Smooth muscle cell (in vitro differentiated cells): ENCODE data around the gene GDNF. TPM values are rescaled to one million over a fixed set of nuclear protein-coding genes. Genes with fewer than 3 reads are reported as not detected.
A peak's percentile ranks its signal among the peaks of the same experiment; 100 is the strongest.
"Not testable (repeated sequence)": the region's sequence is repeated elsewhere in the genome, so short reads cannot be mapped to it uniquely, and the experiment has no call there.

Experiments used
- DNase-seq: peaks from one replicate; lab custom pipeline; 2025; ENCODE audit not compliant: unreplicated experiment; lab: John Stamatoyannopoulos, UW
- H2AFZ ChIP-seq: fragments of 200-600 bp; sonication (generic); 2 replicates; pipeline ENCODE4 v1.6.0; 2016; ENCODE audit warnings: antibody characterized with exemption, low read depth, mild to moderate bottlenecking
- H3F3A ChIP-seq: fragments of 200-600 bp; sonication (generic); 2 replicates; pipeline ENCODE4 v1.6.0; 2017; ENCODE audit warnings: antibody characterized with exemption, low read depth
- H3K27ac ChIP-seq: fragments of 200-600 bp; sonication (generic); 2 replicates; pipeline ENCODE4 v1.5.1; 2016; ENCODE audit warnings: low read depth, mild to moderate bottlenecking
- H3K27me3 ChIP-seq: fragments of 200-600 bp; sonication (generic); 2 replicates; pipeline ENCODE4 v1.6.1; 2016; ENCODE audit warnings: low read depth, mild to moderate bottlenecking
- H3K36me3 ChIP-seq: fragments of 200-600 bp; sonication (generic); 2 replicates; pipeline ENCODE4 v1.5.1; 2016; ENCODE audit warnings: low read depth
- H3K4me1 ChIP-seq: fragments of 200-600 bp; sonication (generic); 2 replicates; pipeline ENCODE4 v1.5.1; 2016; ENCODE audit warnings: low read depth
- H3K4me2 ChIP-seq: fragments of 200-600 bp; sonication (generic); 2 replicates; pipeline ENCODE4 v1.6.0; 2016; ENCODE audit warnings: mild to moderate bottlenecking
- H3K4me3 ChIP-seq: fragments of 200-600 bp; sonication (generic); 2 replicates; pipeline ENCODE4 v1.5.1; 2016; ENCODE audit warnings: mild to moderate bottlenecking
- H3K79me2 ChIP-seq: fragments of 200-600 bp; sonication (generic); 2 replicates; pipeline ENCODE4 v1.6.0; 2016; ENCODE audit warnings: low read depth, mild to moderate bottlenecking
- H3K9ac ChIP-seq: fragments of 200-600 bp; sonication (generic); 2 replicates; pipeline ENCODE4 v1.6.0; 2016; ENCODE audit warnings: low read depth
- H3K9me3 ChIP-seq: fragments of 200-600 bp; sonication (generic); replicated peaks from 2 replicates; pipeline ENCODE4 v1.5.1; 2016; ENCODE audit warnings: low read depth
- H4K20me1 ChIP-seq: fragments of 200-600 bp; sonication (generic); 2 replicates; pipeline ENCODE4 v1.6.0; 2016; ENCODE audit warnings: low read depth
- CTCF ChIP-seq: fragments of 200-600 bp; sonication (generic); IDR thresholded peaks from 2 replicates; pipeline ENCODE4 v1.5.1; 2017; ENCODE audit warnings: borderline replicate concordance, mild to moderate bottlenecking, antibody characterized with exemption; ENCODE audit not compliant: insufficient read depth, poor library complexity, severe bottlenecking
- WGBS: methylation state at CpG from one replicate; pipeline ENCODE4 v1.1.7; 2016; ENCODE audit warnings: low lambda C conversion rate; 5-methylcytosine and 5-hydroxymethylcytosine counted together
- polyA plus RNA-seq: library from polyadenylated mRNA; unstranded; fragments of >200 nt; fragmentation: Nextera tagmentation; extraction: Ambion mirVana; gene quantifications from 2 replicates; pipeline ENCODE4 v1.2.1, GENCODE V29; 2016
- total RNA-seq: library from RNA; depleted of rRNA; stranded (reverse); fragments of >200 nt; gene quantifications from 2 replicates; pipeline ENCODE4 v1.2.3, GENCODE V29; 2014

The GDNF gene
- total and polyA plus RNA-seq, 2 experiments from 2014 or later, result 12.9 to 18.8 TPM

GRCh38 chr5:37799865-37800421 is 39.9 kb downstream of the GDNF start:
- Histone ChIP-seq H3K4me1 (no peaks in the 10 kb centered on the region), H2AFZ (no peak overlapping the region), H4K20me1 (no peaks in the 10 kb centered on the region), H3K27ac (no peak overlapping the region), H3K9me3 (no peaks in the 10 kb centered on the region), H3K27me3 (no peaks in the 10 kb centered on the region), H3K36me3 (no peaks in the 10 kb centered on the region), H3K4me2 (no peak overlapping the region), H3K79me2 (no peaks in the 10 kb centered on the region), H3K9ac (no peak overlapping the region), H3K4me3 (no peak overlapping the region), H3F3A (no peaks in the 10 kb centered on the region)
- DNase-seq, result no peak
- TF ChIP-seq CTCF, result no peak
- 96% methylated on average over 2 of the region's 2 CpGs for WGBS

GRCh38 chr5:37796435-37796834 is 43.4 kb downstream of the GDNF start:
- not testable (repeated sequence) for H3K9ac ChIP-seq, H3K4me3 ChIP-seq, H3K4me1 ChIP-seq, H3K27ac ChIP-seq, H3K27me3 ChIP-seq, H3K79me2 ChIP-seq, DNase-seq, H2AFZ ChIP-seq, H3K36me3 ChIP-seq, H3K4me2 ChIP-seq, H3F3A ChIP-seq, H4K20me1 ChIP-seq, H3K9me3 ChIP-seq
- WGBS, result 100% methylated on average over 1 of the region's 1 CpG

GRCh38 chr5:37795292-37795691 is 44.5 kb downstream of the GDNF start:
- not testable (repeated sequence) for H3K9ac ChIP-seq, H3K9me3 ChIP-seq, H3K4me2 ChIP-seq, H3K4me1 ChIP-seq, H3K4me3 ChIP-seq, H4K20me1 ChIP-seq, H3F3A ChIP-seq, DNase-seq, H3K27me3 ChIP-seq, H3K36me3 ChIP-seq, H2AFZ ChIP-seq, H3K79me2 ChIP-seq, H3K27ac ChIP-seq
- WGBS, result 87% methylated on average over 2 of the region's 2 CpGs

- no peak for TF ChIP-seq CTCF
- Histone ChIP-seq H3K4me3 (no peak overlapping the region), H4K20me1 (no peaks in the 10 kb centered on the region), H3K9ac (no peak overlapping the region), H3K4me2 (no peak overlapping the region), H3K36me3 (no peaks in the 10 kb centered on the region), H3F3A (no peaks in the 10 kb centered on the region), H3K79me2 (no peaks in the 10 kb centered on the region), H3K9me3 (no peaks in the 10 kb centered on the region), H3K27me3 (no peaks in the 10 kb centered on the region), H3K4me1 (no peaks in the 10 kb centered on the region), H3K27ac (peak overlapping the region; percentile 32), H2AFZ (no peak overlapping the region)
- 79% methylated on average over 2 of the region's 2 CpGs for WGBS
- no peak for DNase-seq
Measured at GRCh38 chr5:37792975-37793631, 46.7 kb downstream of the GDNF start.
